Measurements from ENCODE around the gene LMTK2.

LMTK2 gene

DNA sequence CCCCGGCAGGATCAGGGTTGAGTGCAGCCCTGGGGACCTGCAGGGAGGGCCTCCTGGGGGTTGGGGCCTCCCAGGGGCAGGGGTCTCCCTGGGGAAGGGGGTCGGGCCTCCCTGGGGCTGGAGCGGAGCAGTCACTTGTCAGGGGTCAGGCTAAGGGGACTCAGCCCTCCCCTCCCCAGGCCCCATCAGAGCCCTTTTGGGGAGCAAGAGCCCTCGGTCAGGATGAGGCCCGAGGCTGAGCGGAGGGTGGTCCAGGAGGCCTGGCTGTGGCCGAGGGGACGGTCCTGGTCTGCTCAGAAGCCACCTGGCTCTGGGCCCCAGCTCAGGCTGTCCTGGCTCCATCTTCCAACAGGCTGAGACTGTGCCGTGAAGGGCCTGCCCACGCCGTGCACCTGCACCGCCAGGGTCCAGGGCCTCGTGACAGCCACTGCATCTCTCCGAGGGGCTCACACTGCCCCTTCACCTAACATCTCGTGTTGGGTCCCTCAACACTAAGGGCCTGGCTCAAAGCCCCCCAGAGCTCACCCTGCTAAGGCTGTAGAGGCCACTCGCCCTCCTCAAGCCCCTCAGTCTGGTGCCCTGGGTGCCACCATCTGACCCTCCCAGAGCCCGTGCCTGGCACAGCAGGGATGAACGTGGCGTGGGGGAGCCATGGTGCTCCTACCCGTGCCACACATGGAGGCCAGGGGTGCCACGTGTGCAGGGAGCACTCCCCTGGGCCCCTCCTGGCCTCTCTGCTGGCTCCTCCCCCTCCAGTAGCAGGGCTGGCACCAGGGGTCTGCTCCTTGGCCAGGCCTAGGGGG lies 117.4 kb downstream of the LMTK2 start:
- no peak overlapping the region for H3K27ac ChIP-seq (ENCODE audit: insufficient read depth, low read length, poor library complexity, severe bottlenecking)
- no peaks in the 10 kb centered on the region for H3K4me1 ChIP-seq (ENCODE audit: control insufficient read depth, insufficient read depth, low read length, poor library complexity, severe bottlenecking)
- no peaks in the 10 kb centered on the region for H3K27me3 ChIP-seq (replicated peaks; ENCODE audit: control insufficient read depth, insufficient read depth, low read length, poor library complexity, severe bottlenecking)
- DNase-seq: no peak
- H3K9me3 ChIP-seq (ENCODE audit: control insufficient read depth, low read length): no peaks in the 10 kb centered on the region
- H3K4me3 ChIP-seq (ENCODE audit: insufficient read depth, low read depth, low read length, poor library complexity, severe bottlenecking): no peak overlapping the region
- peaks cover 47% of the 10 kb centered on the region for H3K36me3 ChIP-seq (ENCODE audit: control insufficient read depth, insufficient read depth, low read length)

DNA sequence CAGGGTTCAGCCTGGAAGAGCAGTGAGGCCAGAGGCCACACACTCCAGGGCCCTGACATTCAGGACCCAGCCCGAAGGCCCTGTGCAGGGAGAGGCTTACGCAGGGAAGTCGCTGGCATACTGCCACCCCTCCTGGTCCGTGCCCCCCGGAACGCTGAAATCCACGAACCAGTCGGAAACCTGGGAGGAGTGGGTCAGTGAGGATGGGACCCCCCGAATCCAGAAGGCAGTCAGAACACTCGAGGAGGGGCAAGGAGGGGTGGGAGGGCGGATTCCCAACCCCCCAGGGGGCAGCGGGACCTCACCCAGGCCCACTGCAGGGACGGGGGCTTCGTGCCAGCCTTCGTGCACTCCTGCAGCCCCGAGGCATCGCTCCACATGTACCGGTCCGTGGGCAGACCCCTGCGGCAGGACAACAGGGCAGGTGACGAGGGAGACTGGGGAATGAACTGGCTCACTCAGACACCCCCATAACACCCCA lies 118.1 kb downstream of the LMTK2 start:
- no peak overlapping the region for H3K27ac ChIP-seq (ENCODE audit: insufficient read depth, low read length, poor library complexity, severe bottlenecking)
- H3K36me3 ChIP-seq (ENCODE audit: control insufficient read depth, insufficient read depth, low read length): peaks cover 47% of the 10 kb centered on the region
- no peaks in the 10 kb centered on the region for H3K27me3 ChIP-seq (replicated peaks; ENCODE audit: control insufficient read depth, insufficient read depth, low read length, poor library complexity, severe bottlenecking)
- H3K9me3 ChIP-seq (ENCODE audit: control insufficient read depth, low read length): no peaks in the 10 kb centered on the region
- no peak for DNase-seq
- H3K4me1 ChIP-seq (ENCODE audit: control insufficient read depth, insufficient read depth, low read length, poor library complexity, severe bottlenecking): no peaks in the 10 kb centered on the region
- no peak overlapping the region for H3K4me3 ChIP-seq (ENCODE audit: insufficient read depth, low read depth, low read length, poor library complexity, severe bottlenecking)

DNA sequence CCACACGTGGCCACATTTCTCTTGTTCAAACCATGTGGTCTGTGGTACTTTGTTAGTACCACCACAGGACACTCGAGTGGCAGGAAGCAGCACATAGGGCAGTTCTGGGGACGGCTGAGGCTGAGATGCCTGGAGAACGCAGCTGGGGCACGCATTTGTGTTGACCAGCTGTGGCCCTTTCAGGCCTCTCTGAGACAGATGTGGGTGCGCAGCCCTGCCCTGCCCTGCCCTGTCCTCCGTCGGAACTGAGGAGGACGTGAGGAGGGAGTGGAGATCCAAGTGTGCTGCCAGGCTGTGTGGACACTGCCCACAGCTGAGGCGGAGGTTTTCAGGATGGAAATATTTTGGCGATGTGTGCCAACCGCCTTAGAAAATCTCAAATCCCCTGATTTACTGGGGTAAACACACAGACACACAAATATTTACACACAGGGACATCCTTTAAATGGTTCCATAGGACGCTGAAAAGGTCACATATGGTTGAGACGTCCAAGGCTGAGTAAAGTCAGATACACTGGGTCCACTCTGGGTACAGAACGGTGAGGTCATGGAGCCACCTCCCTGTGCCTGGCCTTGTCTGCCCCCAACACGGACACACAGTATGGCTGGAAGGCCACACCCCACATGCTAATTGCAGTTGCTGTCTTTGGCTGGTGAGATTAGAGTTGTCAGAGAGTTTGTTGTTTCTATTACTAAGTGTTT lies 119.4 kb downstream of the LMTK2 start:
- Histone ChIP-seq H3K27me3 (replicated peaks; ENCODE audit: control insufficient read depth, insufficient read depth, low read length, poor library complexity, severe bottlenecking) (no peaks in the 10 kb centered on the region), H3K9me3 (ENCODE audit: control insufficient read depth, low read length) (no peaks in the 10 kb centered on the region), H3K4me1 (ENCODE audit: control insufficient read depth, insufficient read depth, low read length, poor library complexity, severe bottlenecking) (no peaks in the 10 kb centered on the region), H3K4me3 (ENCODE audit: insufficient read depth, low read depth, low read length, poor library complexity, severe bottlenecking) (no peak overlapping the region), H3K36me3 (ENCODE audit: control insufficient read depth, insufficient read depth, low read length) (peaks cover 57% of the 10 kb centered on the region), H3K27ac (ENCODE audit: insufficient read depth, low read length, poor library complexity, severe bottlenecking) (no peak overlapping the region)
- DNase-seq: no peak

DNA sequence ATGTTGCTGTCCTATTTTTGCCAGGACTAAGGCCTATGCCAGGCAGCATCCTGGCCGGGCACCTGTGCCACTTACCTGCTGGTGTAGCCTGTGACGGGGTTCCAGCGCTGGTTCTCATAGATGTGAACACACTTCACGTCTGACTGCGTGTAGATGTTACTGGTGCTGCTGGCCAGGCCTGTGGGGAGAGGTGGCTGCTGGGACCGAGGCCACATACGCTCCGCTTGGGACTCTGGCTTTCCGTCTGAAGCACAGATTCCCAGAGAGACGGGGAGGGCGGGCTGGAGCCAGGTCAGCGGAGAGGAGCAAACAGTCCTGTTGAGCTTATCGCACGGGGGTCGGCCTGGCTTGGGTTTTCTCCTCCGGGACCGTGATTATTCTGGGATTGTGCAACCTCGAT lies 121.3 kb downstream of the LMTK2 start:
- Histone ChIP-seq H3K36me3 (ENCODE audit: control insufficient read depth, insufficient read depth, low read length) (peaks cover 54% of the 10 kb centered on the region), H3K4me1 (ENCODE audit: control insufficient read depth, insufficient read depth, low read length, poor library complexity, severe bottlenecking) (no peaks in the 10 kb centered on the region), H3K27me3 (replicated peaks; ENCODE audit: control insufficient read depth, insufficient read depth, low read length, poor library complexity, severe bottlenecking) (no peaks in the 10 kb centered on the region), H3K27ac (ENCODE audit: insufficient read depth, low read length, poor library complexity, severe bottlenecking) (no peak overlapping the region), H3K9me3 (ENCODE audit: control insufficient read depth, low read length) (no peaks in the 10 kb centered on the region), H3K4me3 (ENCODE audit: insufficient read depth, low read depth, low read length, poor library complexity, severe bottlenecking) (no peak overlapping the region)
- no peak for DNase-seq

DNA sequence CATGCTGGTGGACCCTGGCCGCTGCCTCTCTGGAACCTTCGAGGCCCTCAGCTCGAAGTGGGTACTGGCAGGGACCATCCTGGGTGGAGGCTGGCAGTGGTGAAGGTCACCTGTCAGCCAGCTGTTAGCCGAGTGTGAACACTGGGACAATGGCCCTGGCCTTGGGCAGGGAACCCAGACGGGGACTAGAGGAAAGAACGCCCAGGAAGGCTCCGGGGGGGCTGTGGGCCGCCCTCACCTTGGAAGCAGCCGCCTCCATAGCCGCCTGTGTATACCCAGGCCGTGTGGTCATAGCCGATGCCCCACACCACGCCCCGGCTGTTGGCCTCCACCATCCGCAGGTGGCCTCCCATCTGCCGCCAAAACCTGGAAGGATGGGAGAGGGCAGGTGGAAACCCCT lies 122.1 kb downstream of the LMTK2 start:
- DNase-seq: no peak
- H3K27ac ChIP-seq (ENCODE audit: insufficient read depth, low read length, poor library complexity, severe bottlenecking): no peak overlapping the region
- no peaks in the 10 kb centered on the region for H3K4me1 ChIP-seq (ENCODE audit: control insufficient read depth, insufficient read depth, low read length, poor library complexity, severe bottlenecking)
- H3K9me3 ChIP-seq (ENCODE audit: control insufficient read depth, low read length): no peaks in the 10 kb centered on the region
- peaks cover 58% of the 10 kb centered on the region for H3K36me3 ChIP-seq (ENCODE audit: control insufficient read depth, insufficient read depth, low read length)
- H3K4me3 ChIP-seq (ENCODE audit: insufficient read depth, low read depth, low read length, poor library complexity, severe bottlenecking): no peak overlapping the region
- no peaks in the 10 kb centered on the region for H3K27me3 ChIP-seq (replicated peaks; ENCODE audit: control insufficient read depth, insufficient read depth, low read length, poor library complexity, severe bottlenecking)

DNA sequence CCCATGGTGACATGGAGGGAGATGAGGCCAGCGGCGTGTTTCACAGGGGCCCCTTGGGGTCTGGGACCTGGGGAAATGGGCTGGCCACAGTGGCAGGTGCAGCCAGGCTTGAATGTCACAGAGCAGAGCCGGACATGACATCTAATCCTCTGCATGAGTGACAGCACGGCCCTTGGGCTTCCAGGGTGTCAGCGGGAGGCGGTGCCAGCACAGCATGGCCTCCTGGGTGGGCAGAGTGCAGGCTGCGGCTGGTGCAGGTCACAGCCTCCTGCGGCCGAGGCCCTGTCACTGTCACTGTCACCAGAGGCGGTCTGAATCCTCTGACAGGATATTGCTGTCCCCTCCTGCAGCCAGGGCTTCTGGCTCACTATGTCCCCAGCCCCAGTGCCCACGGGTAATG lies 122.8 kb downstream of the LMTK2 start:
- peaks cover 58% of the 10 kb centered on the region for H3K36me3 ChIP-seq (ENCODE audit: control insufficient read depth, insufficient read depth, low read length)
- no peaks in the 10 kb centered on the region for H3K9me3 ChIP-seq (ENCODE audit: control insufficient read depth, low read length)
- no peak for DNase-seq

DNA sequence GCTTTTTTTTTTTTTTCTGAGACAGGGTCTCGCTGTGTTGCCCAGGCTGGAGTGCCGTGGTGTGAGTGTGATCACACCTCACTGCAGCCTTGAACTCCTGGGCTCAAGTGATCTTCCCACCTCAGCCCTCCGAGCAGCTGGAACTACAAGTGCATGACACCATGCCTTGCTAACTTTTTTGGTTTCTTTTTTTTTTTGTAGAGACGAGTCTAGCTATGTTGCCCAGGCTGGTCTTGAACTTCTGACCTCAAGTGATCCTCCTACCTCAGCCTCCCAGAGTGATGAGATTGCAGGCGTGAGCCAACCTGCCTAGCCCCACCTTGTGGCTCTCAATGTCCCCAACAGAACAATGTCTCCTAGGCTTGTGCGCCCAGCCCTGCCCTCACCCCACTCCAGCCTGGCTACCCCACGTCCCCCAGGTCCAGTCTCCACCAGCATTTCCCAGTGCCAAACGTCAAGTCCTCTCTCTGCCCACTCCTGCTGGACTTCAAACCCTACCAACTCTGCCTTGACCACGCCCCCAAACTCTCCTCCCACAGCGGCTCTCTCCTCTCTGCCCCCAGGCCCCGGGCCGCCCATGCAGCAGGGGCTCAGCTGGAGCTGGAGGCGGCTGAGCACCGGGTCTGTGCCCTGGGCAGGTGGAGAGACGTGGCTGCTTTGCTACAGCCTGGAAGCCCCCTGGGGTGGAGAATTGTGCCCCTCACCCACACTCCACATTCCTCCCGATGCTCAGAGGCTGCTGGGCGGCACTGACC lies 123.5 kb downstream of the LMTK2 start:
- H3K27ac ChIP-seq (ENCODE audit: insufficient read depth, low read length, poor library complexity, severe bottlenecking): no peak overlapping the region
- no peaks in the 10 kb centered on the region for H3K4me1 ChIP-seq (ENCODE audit: control insufficient read depth, insufficient read depth, low read length, poor library complexity, severe bottlenecking)
- no peaks in the 10 kb centered on the region for H3K27me3 ChIP-seq (replicated peaks; ENCODE audit: control insufficient read depth, insufficient read depth, low read length, poor library complexity, severe bottlenecking)
- H3K36me3 ChIP-seq (ENCODE audit: control insufficient read depth, insufficient read depth, low read length): peaks cover 53% of the 10 kb centered on the region
- no peak for DNase-seq
- H3K4me3 ChIP-seq (ENCODE audit: insufficient read depth, low read depth, low read length, poor library complexity, severe bottlenecking): no peak overlapping the region
- no peaks in the 10 kb centered on the region for H3K9me3 ChIP-seq (ENCODE audit: control insufficient read depth, low read length)

More for the DNA sequence above, 122.8 kb downstream of the LMTK2 start:
- Histone ChIP-seq H3K4me1 (ENCODE audit: control insufficient read depth, insufficient read depth, low read length, poor library complexity, severe bottlenecking) (no peaks in the 10 kb centered on the region), H3K27ac (ENCODE audit: insufficient read depth, low read length, poor library complexity, severe bottlenecking) (no peak overlapping the region), H3K27me3 (replicated peaks; ENCODE audit: control insufficient read depth, insufficient read depth, low read length, poor library complexity, severe bottlenecking) (no peaks in the 10 kb centered on the region), H3K4me3 (ENCODE audit: insufficient read depth, low read depth, low read length, poor library complexity, severe bottlenecking) (no peak overlapping the region)

DNA sequence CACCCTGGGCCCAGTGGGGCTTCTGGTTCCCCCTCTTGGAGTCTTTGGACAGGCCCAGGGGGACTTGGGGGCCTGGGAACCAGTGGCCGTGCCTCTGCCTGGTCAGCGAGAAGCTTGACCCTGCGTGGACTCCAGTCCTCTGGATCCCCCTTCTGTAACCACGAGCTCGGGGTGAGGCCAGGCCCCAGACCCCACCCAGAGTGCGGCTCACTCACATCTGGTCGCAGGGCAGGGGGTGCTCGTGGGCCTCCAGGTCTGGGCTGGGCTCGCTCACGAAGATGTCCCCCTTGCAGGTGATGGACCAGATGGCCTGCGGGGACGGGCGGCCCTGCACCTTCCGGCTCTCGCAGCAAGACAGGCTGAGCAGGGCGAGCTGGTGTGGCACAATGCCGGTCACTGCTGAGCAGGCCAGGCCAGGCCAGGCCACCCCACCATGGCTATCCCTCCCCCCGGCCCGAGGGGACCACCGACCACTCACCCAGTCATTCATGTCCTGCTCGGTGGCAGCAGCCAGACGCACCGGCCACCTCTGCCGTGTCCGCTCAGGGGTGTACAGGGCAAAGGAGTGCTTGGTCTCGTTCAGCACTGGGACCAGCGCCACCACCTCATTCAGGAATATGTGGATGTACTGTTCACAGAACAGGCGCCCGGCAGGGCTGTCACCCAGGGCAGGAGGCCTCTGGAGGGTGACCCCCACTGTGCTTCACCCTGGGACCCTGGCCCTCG lies 124.2 kb downstream of the LMTK2 start:
- no peak for DNase-seq
- no peaks in the 10 kb centered on the region for H3K27me3 ChIP-seq (replicated peaks; ENCODE audit: control insufficient read depth, insufficient read depth, low read length, poor library complexity, severe bottlenecking)
- H3K36me3 ChIP-seq (ENCODE audit: control insufficient read depth, insufficient read depth, low read length): peaks cover 49% of the 10 kb centered on the region
- H3K27ac ChIP-seq (ENCODE audit: insufficient read depth, low read length, poor library complexity, severe bottlenecking): no peak overlapping the region
- H3K4me3 ChIP-seq (ENCODE audit: insufficient read depth, low read depth, low read length, poor library complexity, severe bottlenecking): no peak overlapping the region
- H3K9me3 ChIP-seq (ENCODE audit: control insufficient read depth, low read length): no peaks in the 10 kb centered on the region
- no peaks in the 10 kb centered on the region for H3K4me1 ChIP-seq (ENCODE audit: control insufficient read depth, insufficient read depth, low read length, poor library complexity, severe bottlenecking)

DNA sequence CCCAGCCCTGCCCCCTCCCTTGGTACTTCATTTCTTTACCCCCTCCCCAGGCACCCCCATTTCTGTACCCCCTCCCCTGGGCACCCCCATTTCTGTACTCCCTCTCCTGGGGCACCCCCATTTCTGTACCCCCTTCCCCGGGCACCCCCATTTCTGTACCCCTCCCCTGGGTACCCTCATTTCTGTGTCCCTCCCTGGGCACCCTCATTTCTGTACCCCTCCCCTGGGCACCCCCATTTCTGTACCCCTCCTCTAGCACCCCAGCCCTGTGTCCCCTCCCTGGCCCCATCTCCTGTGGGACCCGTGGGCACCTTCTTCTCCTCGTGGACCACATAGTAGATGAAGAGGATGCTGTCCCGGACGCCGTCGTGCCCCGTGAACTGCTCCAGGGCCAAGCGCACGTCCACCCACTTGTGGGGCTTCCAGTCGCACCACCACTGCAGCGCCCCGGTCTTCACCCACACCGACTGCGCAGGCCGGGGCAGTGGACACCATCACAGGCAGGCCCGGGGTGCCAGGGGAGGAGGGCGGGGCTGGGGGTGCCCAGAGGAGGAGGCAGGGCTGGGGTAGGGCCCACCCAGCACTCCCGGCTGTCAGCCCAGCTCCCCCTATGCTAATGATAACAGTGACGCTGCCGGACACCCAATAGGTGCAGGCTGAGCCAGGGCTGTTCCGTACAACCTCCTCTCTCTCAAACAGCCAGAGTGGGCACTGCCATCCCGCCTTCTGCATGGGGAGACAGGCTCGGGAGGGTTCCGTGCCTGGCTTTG lies 125.0 kb downstream of the LMTK2 start:
- no peaks in the 10 kb centered on the region for H3K27me3 ChIP-seq (replicated peaks; ENCODE audit: control insufficient read depth, insufficient read depth, low read length, poor library complexity, severe bottlenecking)
- no peak for DNase-seq
- peaks cover 42% of the 10 kb centered on the region for H3K36me3 ChIP-seq (ENCODE audit: control insufficient read depth, insufficient read depth, low read length)
- H3K9me3 ChIP-seq (ENCODE audit: control insufficient read depth, low read length): no peaks in the 10 kb centered on the region
- no peaks in the 10 kb centered on the region for H3K4me1 ChIP-seq (ENCODE audit: control insufficient read depth, insufficient read depth, low read length, poor library complexity, severe bottlenecking)
- no peak overlapping the region for H3K27ac ChIP-seq (ENCODE audit: insufficient read depth, low read length, poor library complexity, severe bottlenecking)
- H3K4me3 ChIP-seq (ENCODE audit: insufficient read depth, low read depth, low read length, poor library complexity, severe bottlenecking): no peak overlapping the region
